Muscle of arm (tissue), 12 donors: ENCODE results near the gene BIRC3. TPM values are rescaled to one million over a fixed set of nuclear protein-coding genes. Genes with fewer than 3 reads are reported as not detected.
A peak's percentile ranks its signal among the peaks of the same experiment; 100 is the strongest.
"Not testable (repeated sequence)": the region's sequence is repeated elsewhere in the genome, so short reads cannot be mapped to it uniquely, and the experiment has no call there.

Experiments
- DNase-seq: peaks from one replicate; pipeline ENCODE4 v3.0.0-alpha.2; 2013
- polyA plus RNA-seq, 12 donors: library from polyadenylated mRNA; unstranded; fragments of 120-200 nt; gene quantifications; one replicate each; pipeline ENCODE4 v1.2.1, GENCODE V29; 2013; ENCODE audit not compliant: insufficient read length in 12 of 12

The BIRC3 gene
- polyA plus RNA-seq, 12 donors, result 0.74 to 7.6 (median 1.6) TPM; not detected in 1

GRCh38 chr11:102323542-102324251 is 6.4 kb downstream of the BIRC3 start:
- DNase-seq, result no peak

- no peak for DNase-seq
Observed at GRCh38 chr11:102325088-102325487, 7.8 kb downstream of the BIRC3 start.

GRCh38 chr11:102328748-102329147 is 11.5 kb downstream of the BIRC3 start:
- DNase-seq, result no peak

GRCh38 chr11:102330231-102330630 is 12.9 kb downstream of the BIRC3 start:
- no peak for DNase-seq

- DNase-seq, result no peak
Observed at GRCh38 chr11:102331341-102331740, 14.1 kb downstream of the BIRC3 start.

- DNase-seq, result no peak
Observed at GRCh38 chr11:102332611-102332994, 15.3 kb downstream of the BIRC3 start.

- DNase-seq, result no peak
Observed at GRCh38 chr11:102338479-102339010, 21.3 kb downstream of the BIRC3 start.

- DNase-seq, result not testable (repeated sequence)
Observed at GRCh38 chr11:102341311-102341710, 24.0 kb downstream of the BIRC3 start.

- DNase-seq, result peak; percentile 86
Observed at GRCh38 chr11:102341844-102342318, 24.6 kb downstream of the BIRC3 start.

- DNase-seq, result no peak
Observed at GRCh38 chr11:102343809-102344208, 26.5 kb downstream of the BIRC3 start.

- no peak for DNase-seq
Observed at GRCh38 chr11:102345904-102346303, 28.6 kb downstream of the BIRC3 start.

- no peak for DNase-seq
Observed at GRCh38 chr11:102346456-102346747, 29.1 kb downstream of the BIRC3 start.

GRCh38 chr11:102346748-102347461 is 29.6 kb downstream of the BIRC3 start, which contains the start of gene BIRC2:
Gene BIRC2, plus strand, starts transcription at chr11:102347214. Its CDS starts 2,641 bp downstream, at chr11:102349855.
- peak; percentile 96 for DNase-seq

GRCh38 chr11:102347462-102348370 is 30.4 kb downstream of the BIRC3 start:
- peak; percentile 82 for DNase-seq

- no peak for DNase-seq
Observed at GRCh38 chr11:102357116-102357515, 39.8 kb downstream of the BIRC3 start.

- DNase-seq, result no peak
Observed at GRCh38 chr11:102359372-102359771, 42.1 kb downstream of the BIRC3 start.

- DNase-seq, result no peak
Observed at GRCh38 chr11:102360681-102361080, 43.4 kb downstream of the BIRC3 start.

GRCh38 chr11:102361086-102362031 is 44.1 kb downstream of the BIRC3 start:
- no peak for DNase-seq

GRCh38 chr11:102364991-102365390 is 47.7 kb downstream of the BIRC3 start:
- DNase-seq, result no peak

GRCh38 chr11:102367364-102367763 is 50.1 kb downstream of the BIRC3 start:
- no peak for DNase-seq

GRCh38 chr11:102368472-102368871 is 51.2 kb downstream of the BIRC3 start:
- no peak for DNase-seq
